Measurements from ENCODE around the gene ARHGDIA.

Gene ARHGDIA

DNA sequence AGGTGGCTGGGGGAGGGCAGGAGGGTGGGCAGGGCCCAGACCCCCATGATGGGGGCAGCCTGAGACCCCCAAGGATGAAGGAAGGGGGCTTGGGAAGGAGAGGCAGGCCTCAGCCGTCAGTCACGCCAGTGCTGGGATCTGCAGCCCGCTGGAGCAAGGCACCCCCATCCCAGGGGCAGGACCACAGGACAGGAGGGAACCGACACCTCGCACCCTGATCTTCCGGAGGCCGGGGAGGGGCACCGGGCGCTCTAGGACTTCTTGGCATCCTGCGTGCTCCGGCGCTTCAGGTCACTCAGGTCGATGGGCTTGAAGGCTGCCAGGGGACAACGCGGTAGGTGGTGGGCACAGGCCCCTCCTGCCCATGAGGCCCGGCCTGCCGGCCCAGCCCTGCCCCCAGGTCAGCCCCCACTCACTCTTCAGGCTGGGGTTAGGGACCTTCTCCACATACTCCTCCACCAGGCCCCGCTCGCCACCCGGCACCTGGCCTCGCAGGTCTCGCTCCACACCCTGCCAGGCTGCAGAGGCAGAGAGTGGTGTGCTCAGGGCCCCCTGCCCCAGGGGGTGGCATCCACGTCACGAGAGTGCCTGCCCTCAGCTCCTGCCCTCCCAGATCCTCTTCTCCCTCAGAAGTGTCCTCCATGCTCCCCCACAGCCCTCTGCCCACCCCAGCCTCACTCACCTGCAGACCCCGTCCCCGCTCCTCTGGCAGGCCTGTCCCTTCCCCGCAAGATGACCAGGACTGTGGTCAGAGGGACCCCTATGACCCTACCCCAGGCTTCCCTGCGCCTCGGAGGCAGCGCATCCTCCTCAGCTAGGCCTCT, 47.9 kb downstream of the ARHGDIA start:
- no peak for DNase-seq (ENCODE audit: low read depth)
- in situ Hi-C loops (cut with HindIII; ENCODE audit: low sequenced_read_pairs), result no loop called here
- TF ChIP-seq CTCF (IDR thresholded peaks at IDR 0.05; ENCODE audit: low read depth, low read length, missing control alignments), result no peak
- no peak overlapping the region for H3K4me3 ChIP-seq (ENCODE audit: low read depth, low read length)

- no peak for DNase-seq (ENCODE audit: low read depth)
- no peak overlapping the region for H3K4me3 ChIP-seq (ENCODE audit: low read depth, low read length)
- no peak for TF ChIP-seq CTCF (IDR thresholded peaks at IDR 0.05; ENCODE audit: low read depth, low read length, missing control alignments)
- in situ Hi-C loops (cut with HindIII; ENCODE audit: low sequenced_read_pairs), result no loop called here
Measured at GRCh38 chr17:81822312-81822637, 48.9 kb downstream of the ARHGDIA start.

GRCh38 chr17:81821603-81822311, 49.4 kb downstream of the ARHGDIA start:
- in situ Hi-C loops (cut with HindIII; ENCODE audit: low sequenced_read_pairs), result no loop called here
- peak; percentile 36 for TF ChIP-seq CTCF (IDR thresholded peaks at IDR 0.05; ENCODE audit: low read depth, low read length, missing control alignments)
- no peak for DNase-seq (ENCODE audit: low read depth)
- no peak overlapping the region for H3K4me3 ChIP-seq (ENCODE audit: low read depth, low read length)

DNA sequence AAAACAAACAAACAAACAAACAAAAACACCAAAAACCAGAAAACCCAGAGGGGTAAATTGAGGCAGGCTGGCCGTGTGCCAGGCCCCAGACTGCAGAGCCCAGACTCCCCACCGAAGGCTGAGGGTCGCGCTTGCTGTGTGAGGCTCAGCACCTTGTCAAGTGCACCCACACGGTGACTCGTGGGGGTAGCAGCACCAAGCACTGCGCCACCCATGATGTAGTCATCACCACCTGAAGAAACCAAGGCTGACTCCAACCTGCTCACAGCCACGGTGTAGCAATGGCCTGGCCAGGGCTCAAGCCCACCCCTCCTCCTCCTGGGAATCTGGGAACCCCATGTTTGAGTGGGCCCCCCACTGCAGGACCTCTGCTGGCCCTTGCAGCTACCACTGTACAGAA, 50.0 kb downstream of the ARHGDIA start:
- no peak for TF ChIP-seq CTCF (IDR thresholded peaks at IDR 0.05; ENCODE audit: low read depth, low read length, missing control alignments)
- in situ Hi-C loops (cut with HindIII; ENCODE audit: low sequenced_read_pairs), result no loop called here
- no peak overlapping the region for H3K4me3 ChIP-seq (ENCODE audit: low read depth, low read length)
- DNase-seq (ENCODE audit: low read depth), result no peak

DNA sequence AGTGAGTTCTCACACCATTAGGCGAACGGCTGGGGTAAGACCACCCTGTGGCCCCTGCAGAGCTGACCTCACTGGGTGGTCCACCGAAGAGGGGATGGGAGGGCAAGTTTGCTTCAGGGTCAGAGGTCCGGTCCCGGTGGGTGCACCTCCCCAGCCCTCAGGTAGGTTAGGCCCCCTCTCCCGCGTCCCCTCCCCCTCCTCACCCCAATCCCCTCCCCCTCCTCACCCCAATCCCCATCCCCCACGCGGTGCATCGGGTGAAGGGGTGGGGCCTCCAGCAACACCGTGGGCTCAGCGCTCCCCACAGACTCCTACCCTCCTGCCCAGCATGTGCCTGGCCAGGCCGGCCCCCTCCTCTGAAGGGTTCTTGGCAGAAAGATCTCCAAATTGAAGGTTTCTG, 51.4 kb downstream of the ARHGDIA start:
- TF ChIP-seq CTCF (IDR thresholded peaks at IDR 0.05; ENCODE audit: low read depth, low read length, missing control alignments), result no peak
- no peak for DNase-seq (ENCODE audit: low read depth)
- no peak overlapping the region for H3K4me3 ChIP-seq (ENCODE audit: low read depth, low read length)
- in situ Hi-C loops (cut with HindIII; ENCODE audit: low sequenced_read_pairs), result no loop called here

DNA sequence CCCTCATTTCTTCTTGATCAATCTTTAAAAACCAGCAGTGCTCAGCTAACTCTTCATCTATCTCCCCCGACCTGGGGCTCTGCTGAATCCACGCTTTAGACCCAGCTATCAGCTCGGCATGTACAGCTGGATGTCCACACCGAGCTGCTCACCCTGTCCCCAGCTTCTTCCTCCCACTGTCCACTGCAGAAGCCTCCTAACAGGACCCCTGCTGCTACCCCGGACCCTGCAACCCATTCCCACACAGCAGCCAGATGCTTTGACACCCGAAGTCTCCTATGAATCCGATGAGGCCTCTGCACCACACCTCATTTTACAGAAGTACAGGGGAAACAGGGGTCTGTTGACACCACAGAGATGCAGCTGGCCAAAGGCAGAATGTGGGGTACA, 53.4 kb downstream of the ARHGDIA start:
- no peak for DNase-seq (ENCODE audit: low read depth)
- in situ Hi-C loops (cut with HindIII; ENCODE audit: low sequenced_read_pairs), result no loop called here
- no peak for TF ChIP-seq CTCF (IDR thresholded peaks at IDR 0.05; ENCODE audit: low read depth, low read length, missing control alignments)
- H3K4me3 ChIP-seq (ENCODE audit: low read depth, low read length), result no peak overlapping the region
